CD1c-positive myeloid dendritic cell (primary cell): ENCODE measurements around the gene PIP4K2A.
A peak's percentile ranks its signal among the peaks of the same experiment; 100 is the strongest.

Experiments used
- DNase-seq: peaks from one replicate; pipeline ENCODE4 v3.0.0-alpha.2; 2016; ENCODE audit errors: extremely low spot score

Gene PIP4K2A

DNA sequence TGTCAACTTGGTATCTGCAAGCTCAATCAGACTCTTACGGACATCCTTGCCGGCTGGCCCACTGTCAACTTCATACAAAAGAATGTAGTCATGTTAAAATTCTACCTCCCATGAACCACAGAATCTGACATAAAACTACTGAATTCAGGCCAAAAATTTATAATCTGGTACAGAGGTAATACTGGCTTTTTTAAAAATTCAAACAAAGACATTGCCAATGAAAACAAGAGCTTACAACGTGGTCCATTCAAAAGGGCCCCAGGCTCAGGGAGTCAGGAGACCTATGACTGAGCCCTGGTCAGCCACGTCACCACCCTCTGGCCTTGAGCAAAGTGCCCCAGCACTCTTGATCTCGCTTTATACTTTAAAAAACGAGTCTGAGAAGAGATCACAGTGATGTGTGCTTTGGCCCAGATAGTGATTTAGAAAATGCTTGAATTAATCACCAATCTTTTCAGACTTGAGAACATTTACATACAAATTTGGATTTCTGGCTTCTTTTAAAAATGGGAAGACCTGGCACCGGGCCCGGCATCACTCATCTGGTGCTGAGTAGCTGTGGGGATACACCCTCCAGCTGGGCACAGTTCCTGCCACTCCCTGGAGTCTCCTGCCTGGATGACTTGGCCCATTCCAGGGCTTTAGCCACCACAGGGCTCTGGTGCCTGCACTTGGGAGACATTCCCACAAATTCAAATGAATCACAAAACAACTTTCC is 94.1 kb downstream of the PIP4K2A start:
- DNase-seq, result no peak

- DNase-seq, result no peak
These were observed 95.3 kb downstream of the PIP4K2A start for GRCh38 chr10:22619101-22619500.

GRCh38 chr10:22618078-22618785 is 96.1 kb downstream of the PIP4K2A start:
- no peak for DNase-seq

DNA sequence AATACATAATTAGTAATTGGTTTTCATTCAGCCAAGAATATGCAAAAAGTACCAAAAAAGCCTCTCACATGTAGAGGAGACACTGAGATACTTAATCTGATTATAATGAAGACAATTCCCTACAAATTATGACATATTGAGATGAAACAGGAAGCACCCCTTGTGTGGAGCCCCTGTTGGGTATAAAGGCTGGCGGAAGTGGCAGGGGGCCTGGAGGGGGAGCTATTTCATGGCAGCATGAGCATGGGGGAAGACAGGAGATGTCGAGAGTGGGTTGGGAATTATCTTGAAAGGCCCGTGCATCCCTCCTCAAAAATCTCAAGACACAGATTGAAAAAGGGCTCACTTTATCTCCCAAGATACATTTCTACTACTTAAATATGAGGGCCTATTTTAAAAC is 96.9 kb downstream of the PIP4K2A start:
- DNase-seq, result no peak

GRCh38 chr10:22617051-22617450 is 97.3 kb downstream of the PIP4K2A start:
- no peak for DNase-seq

- peak; percentile 77 for DNase-seq
These were observed 98.4 kb downstream of the PIP4K2A start for GRCh38 chr10:22615819-22616499.

- no peak for DNase-seq
These were observed 99.3 kb downstream of the PIP4K2A start for GRCh38 chr10:22615101-22615500.

GRCh38 chr10:22613011-22613410 is 101.4 kb downstream of the PIP4K2A start:
- DNase-seq, result no peak

DNA sequence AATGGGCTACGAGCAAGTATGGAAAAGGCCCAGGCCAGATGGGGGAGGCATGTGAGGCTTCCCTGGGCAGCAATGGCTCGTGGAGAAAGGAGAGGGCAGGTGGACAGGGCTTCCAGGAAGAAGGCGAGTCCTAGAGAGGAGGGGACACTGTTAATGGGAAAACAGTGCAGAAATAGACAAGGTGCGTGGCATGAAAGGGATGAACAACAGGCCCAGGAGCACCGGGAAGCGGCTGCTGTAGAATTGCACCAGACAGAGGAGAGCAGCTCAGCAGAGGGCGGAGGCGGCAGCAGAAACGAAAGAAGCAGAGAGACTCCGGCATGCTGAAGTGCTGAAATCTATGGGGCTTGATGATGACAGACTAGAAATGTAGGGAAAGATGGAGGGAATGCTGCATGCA is 102.1 kb downstream of the PIP4K2A start:
- no peak for DNase-seq

DNA sequence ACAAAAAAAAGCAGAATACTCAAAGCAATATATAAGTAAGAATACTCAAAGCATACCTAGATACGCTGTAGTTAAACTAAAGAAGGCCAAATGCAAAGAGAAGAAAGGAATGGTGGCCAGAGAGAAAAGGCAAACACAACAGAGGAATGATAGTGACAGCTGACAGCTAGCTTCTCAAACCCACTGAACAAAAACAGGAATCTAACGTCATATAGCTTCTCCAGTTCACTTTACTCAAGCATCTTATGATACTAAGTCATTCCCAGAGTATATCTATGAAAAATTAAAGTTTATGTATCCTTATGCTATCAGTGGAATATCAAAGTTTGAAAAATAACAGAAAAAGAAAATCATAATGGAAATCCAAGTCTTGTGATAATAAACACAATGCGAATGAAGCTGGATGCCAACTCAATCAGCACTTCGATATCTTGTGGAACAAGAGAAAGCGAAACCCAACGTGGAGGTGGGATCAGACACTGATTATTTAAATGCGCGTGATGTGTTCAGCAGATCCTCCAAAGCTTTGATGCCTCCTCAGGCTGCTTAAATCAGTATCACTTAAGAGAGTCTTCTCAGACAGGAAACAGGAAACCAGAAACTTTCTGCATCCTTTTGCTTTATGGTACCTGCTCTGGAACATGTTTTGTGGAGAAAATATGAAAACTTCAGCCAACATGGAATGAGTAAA is 102.8 kb downstream of the PIP4K2A start:
- peak; percentile 57 for DNase-seq

DNA sequence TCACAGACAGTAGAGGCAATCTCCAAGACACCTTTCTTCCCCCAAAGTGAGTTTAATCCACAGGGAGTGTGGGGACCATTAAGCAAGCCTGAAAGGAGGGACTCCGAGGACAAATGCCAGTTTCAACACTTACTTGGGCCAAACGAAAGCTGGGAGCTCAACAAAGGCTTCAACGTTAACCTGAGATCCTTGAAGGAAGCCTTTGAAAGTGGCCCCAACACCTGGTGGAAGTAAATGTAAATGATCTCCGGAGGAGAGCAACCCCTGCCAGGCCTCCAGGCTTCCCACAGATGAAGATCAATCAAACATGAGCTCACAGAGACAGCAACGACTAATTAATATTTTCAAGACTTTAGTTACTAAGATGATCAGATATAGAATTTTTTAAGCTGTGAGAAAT is 103.8 kb downstream of the PIP4K2A start:
- DNase-seq, result no peak

GRCh38 chr10:22609719-22610465 is 104.5 kb downstream of the PIP4K2A start:
- peak; percentile 73 for DNase-seq

DNA sequence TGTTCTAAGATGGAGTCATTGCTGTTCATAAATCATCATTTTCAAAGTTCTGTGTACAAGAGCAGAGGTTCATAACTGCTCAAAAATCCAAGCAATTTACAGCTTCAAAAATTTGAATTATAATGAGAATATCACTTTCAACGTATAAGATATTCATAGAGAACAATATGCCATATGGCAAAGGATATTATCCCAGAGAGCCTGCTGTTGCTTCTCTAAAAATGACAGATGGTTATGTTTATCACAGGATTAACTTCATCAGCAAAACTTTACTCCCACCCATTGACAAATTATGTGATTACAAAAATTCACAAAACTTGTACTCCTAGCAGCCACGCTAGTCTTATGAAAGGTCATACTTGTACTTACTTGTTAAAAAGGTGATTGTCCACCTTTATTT is 105.1 kb downstream of the PIP4K2A start:
- DNase-seq, result no peak

DNA sequence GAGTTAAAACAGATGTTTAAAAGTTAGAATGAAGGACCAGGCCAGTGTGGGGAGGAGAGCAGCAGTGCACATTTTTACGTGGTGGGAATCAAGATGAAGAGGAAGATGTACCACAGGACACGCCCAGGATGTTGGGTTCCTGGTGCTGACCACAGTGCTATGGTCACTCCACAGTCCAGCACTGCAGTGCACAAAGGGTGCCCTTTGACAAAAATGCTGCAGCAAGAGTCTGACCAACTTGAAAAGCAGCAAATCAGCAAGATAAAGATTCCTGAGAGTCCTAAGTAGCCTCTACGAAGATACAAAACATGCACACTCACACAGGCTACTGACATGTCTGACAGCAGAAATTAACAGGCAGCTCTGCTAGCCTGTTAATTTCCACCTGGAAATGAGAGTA is 107.1 kb downstream of the PIP4K2A start:
- DNase-seq, result no peak

DNA sequence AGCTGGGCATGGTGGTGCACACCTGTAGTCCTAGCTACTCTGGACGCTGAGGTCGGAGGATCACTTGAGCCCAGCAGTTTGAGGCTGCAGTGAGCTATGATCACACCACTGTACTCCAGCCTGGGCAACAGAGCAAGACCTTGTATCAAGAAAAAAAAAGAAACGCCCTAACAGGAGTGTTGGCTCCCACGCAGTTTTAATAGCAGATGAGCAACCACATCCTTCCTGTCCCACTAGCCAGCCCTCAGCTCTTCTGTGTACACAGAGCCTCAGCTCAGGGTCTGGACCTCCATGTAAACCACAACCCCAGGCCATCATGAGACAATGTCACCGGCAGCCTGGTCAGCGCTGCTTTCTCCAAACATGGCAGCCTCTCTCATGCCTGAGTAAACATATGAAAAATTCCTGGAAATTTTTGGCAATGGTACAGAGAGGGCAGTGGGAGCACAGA is 108.2 kb downstream of the PIP4K2A start:
- peak; percentile 73 for DNase-seq

GRCh38 chr10:22605168-22605567 is 109.2 kb downstream of the PIP4K2A start:
- peak; percentile 91 for DNase-seq

- DNase-seq, result no peak
These were observed 109.8 kb downstream of the PIP4K2A start for GRCh38 chr10:22604344-22605126.

DNA sequence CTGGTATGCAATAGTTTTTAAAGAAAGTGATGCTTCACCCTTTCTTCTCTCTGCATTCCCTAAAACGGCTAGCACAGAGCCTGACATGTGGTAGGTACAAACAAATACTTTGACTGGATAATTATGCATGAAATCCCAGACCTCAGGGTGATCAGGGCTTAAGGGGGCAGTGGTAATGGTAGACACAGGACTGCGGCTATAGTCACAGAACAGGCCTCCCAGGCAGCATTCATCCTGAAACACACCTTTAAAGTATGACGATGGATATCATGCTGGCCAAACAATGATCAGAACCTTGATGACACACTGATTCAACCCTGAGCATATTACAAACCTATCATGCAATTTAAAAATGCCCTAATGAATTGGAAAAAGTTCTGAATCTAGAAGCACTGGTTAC is 110.8 kb downstream of the PIP4K2A start:
- DNase-seq, result no peak

DNA sequence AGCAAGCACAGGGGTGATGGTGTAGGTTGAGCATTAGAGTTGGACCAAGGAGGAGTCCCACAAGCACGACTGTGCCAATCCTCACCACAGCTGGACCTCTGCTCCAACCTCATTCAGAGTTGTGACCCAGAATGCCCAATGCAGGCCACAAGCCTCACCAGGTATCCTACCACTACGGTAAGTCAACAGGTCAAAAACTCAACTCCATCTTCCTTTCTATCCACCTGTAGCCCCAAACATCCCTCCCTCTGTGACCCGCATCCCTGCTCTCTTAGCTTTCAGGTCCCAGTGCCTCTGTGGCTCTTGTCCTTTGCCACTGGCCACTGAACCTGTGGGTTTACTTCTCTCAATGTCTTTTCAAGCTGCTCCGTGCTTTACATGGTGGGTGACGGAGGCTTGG is 112.8 kb downstream of the PIP4K2A start:
- DNase-seq, result no peak

DNA sequence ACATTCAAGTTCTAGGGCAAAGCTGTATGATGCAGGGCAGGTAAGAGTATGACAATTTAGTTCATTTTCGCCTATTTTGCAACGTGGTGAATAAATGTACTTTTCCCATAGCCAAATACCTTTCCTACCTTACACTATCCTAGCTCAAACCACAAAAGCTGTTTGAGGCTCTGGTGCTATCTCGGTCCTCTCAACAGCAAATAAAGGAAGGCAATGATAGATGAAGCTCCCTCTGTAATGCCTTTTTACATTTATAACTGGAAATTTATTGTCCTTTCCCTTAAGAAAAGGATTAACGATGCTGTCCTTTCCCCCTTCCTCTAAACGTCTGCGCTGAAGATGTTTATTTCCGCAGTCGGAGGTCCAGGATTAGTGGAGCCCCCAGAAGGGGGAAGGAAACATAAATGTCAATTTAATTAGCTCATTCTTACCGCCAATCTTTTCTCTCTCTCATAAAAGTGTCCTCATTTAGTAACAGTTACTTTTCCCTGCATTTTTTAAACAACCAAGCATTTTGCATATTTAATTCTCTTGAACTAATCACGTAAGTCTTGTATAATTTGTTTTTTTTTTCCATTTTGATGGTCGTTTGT is 114.6 kb downstream of the PIP4K2A start:
- no peak for DNase-seq
